Measurements from ENCODE around the gene RIT2.
"Not testable (repeated sequence)": the region's sequence is repeated elsewhere in the genome, so short reads cannot be mapped to it uniquely, and the experiment has no call there.

The RIT2 gene

DNA sequence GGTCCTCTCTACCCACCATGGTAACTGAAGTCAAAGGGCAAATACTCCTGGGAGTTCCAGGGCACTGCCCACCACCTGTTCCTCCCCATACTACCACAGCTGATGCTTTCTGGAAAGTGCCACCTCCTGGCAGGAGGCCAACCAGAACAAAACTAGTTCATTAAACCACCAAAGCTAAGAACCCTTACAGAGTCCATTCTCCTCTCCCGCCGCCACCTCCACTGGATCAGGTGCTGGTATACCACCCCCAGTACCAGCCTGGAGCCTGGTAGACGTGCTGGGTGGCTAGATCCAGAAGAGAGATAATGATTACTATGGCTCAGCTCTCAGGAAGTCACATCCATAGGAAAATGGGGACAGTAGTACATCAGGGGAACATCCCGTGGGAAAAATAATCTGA is 300.9 kb downstream of the RIT2 start:
- no peak for DNase-seq

DNA sequence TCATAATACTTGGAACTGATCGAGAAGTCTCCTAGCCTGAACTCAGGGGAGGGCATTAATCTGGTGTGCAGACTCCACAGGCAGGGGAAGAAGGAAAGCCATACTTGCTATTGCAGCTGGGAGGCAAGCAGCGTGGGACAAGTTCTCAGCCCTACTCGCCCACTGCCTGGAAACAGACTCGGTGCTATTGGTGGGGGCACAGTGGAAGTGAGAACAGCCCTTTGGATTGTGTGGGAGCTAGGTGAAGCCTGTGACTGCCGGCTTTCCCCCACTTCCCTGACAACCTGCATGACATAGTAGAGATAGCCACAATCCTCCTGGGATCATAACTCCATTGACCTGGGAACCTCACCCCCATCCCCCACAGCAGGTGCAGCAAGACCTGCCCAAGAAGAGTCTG is 301.3 kb downstream of the RIT2 start:
- no peak for DNase-seq

DNA sequence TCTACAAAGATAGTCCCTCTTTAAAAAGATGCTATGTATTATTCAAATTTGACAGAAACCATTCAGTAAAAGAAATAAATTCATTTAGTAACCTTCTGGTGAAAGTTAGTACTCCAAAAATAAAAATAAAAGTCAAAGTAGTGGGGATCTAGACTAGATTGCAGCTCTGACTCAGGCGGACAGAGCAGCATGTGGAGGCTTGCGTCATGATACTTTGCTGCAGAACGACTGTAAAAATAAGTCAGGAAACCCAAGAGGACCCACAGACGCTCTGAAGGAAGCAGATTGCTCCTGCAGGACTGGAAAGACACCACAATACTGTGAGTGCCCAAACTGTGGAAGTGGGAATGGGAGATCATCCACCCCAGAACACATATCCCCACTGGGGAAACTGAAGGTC is 301.9 kb downstream of the RIT2 start:
- DNase-seq = no peak

DNA sequence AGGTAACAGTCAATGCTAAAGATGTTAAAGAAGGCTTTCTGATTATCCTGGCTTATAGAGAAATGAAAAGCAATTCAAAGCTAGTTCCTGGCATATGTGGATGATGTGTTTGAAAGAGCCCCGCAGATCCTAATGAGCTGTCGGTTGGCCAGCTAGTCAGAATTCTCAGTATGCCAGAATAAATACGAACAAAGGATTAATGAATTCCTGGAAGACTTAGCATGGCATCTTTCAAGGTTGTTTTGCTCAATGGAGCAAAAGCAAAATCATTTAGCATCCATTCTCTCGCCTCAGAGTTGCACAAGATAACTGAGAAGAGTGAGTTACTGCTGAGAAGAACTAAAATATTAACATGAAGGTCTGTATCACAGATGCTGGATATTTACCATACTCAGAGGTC is 307.6 kb downstream of the RIT2 start:
- no peak for DNase-seq

DNA sequence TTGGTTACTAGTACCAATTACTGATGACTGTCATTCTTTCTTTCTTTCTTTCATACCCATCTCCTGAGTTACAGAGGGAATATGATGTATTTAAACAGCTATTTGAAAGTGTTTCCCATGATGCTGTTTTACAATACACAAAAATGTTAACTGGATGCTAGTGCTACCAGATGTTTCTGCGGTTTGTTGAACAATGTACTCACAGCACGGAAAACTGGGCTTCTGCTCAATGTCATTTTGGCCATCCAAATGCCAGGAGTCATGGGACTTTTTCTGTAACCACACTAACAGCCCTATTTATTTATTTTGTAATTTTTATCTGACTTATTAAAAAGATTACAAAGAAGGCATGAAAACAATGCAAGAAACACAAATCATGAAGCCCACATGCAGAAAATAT is 313.8 kb downstream of the RIT2 start:
- DNase-seq = no peak

DNA sequence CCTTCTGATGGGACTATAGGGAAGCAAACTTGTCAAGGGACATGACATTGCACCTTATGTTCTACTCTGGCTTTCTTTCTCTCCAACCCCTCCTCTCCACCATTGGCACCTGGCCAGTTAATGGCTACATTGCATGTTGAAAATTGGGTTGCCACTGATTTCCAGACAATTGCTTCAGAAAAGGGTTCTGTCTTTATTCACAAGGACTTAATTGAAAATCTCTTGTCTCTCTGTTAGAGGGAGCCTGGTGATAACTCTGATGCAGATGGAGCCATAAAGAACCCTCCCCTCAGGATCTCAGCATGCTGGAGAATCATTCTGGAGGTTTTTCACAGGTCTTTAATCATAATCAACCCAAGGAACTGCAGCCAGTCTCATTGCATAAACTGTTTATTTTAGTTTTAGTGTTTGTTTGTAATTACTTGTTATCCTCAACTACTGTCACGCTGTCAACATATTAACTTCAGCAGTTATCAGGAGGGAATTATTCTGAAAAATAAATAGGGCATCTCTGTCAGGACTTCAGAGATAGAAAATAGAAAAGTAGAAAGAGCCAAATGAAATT is 316.8 kb downstream of the RIT2 start:
- no peak for DNase-seq

DNA sequence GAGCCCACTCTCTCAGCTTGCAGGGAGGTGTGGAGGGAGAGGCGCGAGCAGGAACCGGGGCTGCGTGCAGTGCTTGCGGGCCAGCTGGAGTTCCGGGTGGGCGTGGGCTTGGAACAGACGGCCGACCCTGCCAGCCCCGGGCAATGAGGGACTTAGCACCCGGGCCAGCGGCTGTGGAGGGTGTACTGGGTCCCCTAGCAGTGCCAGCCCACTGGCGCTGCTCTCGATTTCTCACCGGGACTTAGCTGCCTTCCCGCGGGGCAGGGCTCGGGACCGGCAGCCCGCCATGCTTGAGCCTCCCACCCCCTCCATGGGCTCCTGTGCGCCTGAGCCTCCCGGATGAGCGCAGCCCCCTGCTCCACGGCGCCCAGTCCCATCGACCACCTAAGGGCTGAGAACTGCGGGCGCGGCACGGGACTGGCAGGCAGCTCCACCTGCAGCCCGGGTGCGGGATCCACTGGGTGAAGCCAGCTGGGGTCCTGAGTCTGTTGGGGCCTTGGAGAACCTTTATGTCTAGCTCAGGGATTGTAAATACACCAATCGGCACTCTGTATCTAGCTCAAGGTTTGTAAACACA is 320.2 kb downstream of the RIT2 start:
- not testable (repeated sequence) for DNase-seq

DNA sequence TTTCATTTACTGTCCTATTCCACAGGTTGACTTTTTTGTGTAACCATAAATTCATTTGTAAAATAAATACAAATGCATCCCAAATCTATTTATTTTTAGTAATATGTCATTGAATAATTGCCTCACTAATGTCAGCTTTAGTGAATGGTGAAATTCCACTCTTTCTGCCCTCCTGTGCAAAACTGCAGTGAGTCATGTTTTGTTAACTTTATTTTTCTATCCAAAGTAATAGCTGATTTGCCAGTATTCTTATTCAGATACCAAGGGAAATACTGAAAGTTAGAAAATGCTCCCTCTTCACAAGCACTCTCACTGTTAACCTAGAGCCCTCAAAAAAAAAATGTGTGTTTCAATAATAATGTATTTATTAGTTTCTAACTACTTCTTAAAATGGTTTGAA is 322.8 kb downstream of the RIT2 start:
- DNase-seq = no peak

DNA sequence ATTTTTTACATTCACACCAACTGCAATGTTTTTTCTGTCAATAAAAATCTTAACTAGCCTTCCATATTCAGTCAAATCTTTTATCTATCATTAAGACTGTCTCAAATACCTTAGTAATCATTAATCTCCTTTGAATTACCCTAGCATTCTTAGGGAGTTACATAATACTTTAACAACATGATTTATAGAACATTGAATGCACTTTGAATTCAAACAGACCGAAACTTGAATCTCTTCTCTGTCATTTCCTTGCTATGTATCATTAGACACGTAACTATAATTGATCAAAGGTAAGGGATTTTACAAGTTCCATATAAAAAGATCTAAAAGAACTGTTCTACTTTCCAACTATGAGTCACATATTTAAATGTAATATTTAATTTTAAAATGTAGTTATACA is 330.9 kb downstream of the RIT2 start:
- DNase-seq = no peak

DNA sequence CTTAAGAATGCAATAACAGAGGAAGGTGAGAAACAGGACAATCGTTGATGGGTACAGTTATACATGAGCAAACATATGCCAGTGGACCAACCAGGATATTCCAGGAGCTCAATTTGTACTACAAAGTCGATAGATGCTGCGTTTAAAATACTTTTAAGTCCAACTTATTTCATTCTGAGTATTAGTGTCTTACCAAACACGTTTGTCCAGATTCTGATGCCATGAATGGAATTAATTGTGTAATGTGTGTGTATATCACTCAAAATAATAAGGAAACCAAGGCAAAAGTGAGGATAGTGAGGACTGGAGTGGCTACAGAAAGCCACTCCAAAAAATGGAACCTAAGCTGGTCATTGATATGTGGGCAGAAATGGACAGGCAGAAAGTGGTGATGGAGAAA is 332.6 kb downstream of the RIT2 start:
- DNase-seq = no peak

DNA sequence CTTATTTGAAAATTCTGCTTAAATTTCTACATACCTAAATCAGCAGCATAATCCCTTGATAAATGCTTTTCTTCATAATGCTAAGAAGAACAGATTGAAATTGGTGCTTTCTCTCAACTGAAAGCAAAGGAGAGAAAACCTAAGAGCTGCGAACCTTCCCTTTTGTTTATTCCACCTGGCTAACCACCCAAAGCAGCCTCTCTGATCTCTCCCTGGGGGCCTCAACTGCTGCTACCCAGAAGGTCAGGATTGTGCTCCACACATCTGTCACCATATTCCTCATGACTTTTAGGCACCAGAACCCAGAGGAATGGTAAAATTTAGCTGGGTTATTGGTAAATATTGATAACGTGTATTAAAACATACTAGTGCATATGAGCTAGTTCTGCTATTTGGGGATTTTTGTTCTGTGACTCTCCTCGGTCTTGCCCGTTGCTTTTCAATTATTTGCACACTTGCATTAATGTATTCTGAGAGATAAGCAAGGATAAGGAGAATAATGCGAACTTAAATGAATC is 334.1 kb downstream of the RIT2 start:
- no peak for DNase-seq

DNA sequence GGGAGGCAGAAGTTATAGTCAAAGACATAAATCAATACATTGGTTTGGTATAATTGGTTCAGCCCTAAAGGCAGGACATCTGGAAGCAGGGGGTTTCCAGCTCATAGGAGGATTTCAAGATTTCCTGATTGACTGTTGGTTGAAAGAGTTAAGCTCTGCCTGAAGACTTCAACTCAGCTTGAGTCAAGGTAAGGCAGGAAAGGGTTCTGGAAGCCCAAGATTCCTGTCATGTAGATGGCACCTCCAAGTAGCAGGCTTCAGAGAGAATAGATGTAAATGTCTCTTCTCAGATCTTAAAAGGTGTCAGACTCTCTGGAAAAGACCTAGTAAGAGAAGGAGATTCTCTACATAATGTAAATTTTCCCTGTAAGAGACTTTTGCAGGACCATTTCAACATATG is 335.3 kb downstream of the RIT2 start:
- no peak for DNase-seq

DNA sequence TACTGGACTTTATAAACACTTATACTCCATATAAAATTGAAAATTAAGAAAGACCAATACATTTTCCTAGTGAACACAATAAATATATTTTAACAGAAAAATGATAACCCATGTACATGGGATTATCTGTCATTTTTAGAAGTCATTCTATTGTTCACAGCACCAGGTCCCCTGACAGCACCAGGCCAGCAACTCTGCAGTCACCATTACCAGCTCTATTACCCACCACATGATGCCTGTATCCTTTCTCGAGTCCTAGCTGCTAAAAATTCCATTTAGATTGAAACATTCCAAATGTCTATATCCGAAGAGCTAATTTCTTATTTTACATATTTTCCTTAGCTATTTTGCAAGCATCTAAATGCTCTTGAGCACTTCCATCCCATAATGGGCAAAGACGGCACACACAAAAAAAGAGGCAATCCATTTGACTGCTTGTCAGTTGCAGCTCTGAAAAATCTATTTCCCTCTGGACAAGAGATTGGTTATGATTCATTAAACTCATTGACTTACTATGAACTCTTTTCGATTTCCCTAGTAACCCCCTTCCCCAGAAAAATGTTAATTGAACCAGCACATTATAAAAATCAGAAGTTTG is 336.9 kb downstream of the RIT2 start:
- no peak for DNase-seq

DNA sequence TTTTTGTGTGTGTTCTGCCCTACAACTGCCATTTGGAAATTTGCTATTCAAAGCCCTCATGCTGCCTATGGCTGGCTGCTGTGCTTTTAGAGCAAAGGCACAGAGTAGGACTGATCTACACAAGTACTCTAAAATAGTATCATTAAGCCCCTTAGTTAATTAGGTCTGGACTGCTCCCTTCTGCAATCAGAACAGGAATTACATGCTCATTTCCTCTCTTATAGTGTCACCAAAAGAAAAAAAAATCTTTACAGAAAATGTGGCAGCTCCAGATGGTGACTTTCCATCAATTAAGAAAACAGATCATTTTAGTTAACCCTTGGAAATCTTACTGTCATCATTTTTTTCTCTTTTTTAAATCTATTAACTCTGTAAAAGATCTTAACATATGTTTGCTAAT is 337.5 kb downstream of the RIT2 start:
- no peak for DNase-seq

DNA sequence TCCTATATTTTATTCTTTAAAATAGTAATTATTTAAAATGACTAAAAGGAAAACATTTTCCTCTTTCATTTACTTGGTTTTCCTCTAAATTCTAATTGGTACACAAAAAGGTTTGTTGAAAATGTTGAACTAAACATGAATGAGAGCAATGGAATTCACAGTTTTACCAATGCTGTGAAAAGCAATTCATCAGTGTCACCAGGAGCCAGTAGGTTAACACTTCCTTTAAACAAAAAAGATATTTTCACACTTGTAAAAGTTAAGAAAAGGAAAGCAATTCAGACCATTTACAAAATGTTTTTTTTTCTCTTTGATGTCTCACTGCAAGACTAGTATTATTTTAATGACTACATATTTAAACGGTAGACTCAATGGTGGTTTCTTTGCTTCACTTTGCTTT is 341.6 kb downstream of the RIT2 start:
- no peak for DNase-seq

DNA sequence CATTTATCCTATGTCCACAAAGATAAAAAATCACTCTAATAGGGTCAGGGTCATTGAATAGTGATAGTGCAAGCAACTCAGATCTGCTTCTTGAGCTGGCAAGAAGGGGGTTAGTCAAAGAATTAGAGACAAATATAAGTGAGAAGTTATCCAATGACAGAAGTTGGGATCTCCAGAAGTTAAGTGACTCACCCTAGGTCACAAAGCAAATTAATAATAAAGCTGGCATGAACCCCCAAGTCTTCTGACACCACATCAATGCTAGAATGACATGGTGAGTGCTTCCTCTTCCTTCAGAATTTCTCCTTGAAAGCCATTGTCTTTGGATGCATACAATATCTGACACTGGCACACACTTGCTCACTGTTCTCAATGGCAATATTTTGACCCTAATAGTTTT is 343.5 kb downstream of the RIT2 start:
- no peak for DNase-seq

DNA sequence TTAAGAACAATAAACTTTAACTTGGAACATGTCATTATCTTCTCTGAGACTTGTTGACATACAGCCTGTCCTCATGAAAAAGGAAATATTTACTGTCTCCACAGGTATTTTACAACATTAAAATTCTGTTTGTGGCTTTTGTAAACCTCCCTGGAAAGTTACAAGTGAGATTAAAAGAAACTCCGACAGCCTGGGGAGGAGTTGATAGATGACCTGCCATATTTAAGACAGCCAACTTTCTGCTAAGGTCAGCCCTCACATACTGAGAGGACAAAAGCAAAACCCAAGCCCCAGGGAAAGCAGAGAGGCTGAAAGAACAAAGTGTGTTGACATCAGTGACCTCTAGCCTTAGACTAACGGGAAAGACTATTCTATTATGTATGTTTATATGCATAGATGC is 350.2 kb downstream of the RIT2 start:
- no peak for DNase-seq

DNA sequence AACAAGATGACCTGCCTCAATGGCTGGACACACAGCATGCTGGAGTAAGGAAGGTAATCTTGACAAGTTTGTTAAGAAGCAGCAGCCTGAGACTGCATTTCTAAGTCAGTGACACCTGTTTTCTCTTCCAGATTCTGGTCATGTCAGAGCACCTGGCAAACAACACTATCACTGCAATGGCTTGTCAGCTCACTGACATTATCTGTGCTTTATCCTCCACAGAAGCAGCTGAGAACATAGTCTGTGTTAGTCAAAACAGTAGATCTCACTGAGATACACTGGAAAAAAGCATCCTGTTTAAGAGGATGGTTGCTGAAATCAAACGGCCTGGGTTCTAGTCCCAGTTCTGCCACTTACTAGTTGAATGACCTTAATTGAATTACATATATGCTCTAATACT is 355.2 kb downstream of the RIT2 start:
- no peak for DNase-seq

DNA sequence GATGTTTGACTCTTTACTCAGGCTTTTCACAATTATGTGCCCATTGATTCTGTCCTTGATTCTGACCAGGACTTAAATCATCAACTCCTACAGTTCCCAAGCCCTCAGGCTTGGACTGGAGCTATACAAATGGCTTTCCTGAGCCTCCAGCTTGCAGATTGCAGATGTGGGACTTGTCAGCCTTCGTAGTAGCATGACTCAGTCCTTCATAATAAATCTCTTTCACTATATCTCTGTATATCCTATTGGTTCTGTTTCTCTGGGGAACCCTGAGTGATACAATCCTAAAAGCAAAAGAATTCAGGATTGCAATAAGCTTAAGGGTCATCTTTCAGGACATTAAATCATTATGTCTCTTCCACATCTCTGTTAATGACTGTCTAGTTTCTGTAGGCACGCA is 356.6 kb downstream of the RIT2 start:
- no peak for DNase-seq

DNA sequence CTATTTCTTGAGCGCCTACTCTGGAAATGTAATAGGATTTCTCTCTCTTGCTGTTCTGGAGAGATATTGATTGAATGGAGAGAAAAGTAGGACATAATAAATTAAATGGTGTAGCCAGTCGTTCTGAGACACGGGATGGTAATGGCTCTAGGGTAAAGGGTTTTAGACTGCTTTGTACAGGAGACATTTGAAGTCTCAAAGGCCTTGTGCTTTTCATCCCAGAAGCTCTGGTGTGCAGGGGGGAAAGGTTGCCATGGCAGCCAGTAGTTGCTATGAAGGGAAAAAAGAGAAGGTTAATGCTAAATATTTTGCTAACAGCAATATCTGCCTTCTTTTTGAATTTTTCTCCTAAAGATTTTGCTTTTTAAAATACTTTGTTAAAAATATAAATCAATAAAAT is 359.3 kb downstream of the RIT2 start:
- DNase-seq = no peak

DNA sequence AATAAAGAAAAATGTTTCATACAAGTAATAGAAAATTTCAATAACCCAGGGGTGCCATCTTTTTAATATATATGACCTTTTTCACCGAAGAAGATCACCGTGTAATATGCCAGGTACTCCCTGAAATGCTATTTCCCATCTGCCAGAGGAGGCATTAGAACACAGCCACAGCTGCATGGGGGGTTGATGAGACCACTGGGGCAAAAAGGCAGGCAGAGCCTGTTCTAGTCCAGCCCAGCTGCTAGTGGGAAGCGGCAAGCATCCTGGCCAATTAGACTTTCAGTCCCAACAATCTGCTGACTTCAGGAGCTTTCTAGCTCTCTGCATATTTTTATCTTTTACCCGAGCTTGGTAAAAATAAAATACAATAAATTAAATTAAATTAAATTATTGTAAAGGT is 362.6 kb downstream of the RIT2 start:
- DNase-seq = no peak

DNA sequence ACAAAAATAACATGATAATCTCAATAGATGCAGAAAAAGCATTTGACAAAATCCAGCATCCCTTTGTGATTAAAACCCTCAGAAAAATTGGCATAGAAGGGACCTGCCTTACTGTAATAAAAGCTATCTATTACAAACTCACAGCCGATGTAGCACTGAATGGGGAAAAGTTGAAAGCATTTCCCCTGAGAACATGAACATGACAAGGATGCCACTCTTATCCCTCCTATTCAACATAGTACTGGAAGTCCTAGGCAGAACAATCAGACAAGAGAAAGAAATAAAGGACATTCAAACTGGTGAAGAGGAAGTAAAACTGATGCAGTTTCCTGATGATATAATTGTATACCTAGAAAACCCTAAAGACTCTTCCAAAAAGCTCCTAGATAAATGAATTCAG is 368.7 kb downstream of the RIT2 start:
- DNase-seq = no peak

DNA sequence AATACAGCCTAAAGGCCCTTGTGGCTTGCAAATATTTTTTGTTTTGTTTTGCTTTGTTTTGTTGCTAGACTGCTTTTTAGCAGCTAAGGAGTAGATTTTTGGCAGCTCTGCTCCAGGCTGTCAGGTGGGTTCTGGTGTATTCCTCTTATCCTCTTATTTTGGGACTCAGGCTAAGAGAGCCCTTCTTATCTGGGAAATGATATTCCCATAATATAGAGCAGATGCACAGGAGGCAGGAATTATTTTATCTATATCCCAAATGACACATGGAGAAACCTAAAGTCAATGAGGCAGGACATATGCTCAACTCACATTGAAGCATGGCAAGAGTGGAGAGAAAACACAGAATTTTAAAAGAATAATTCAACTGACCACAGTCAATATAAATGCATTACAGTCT is 369.6 kb downstream of the RIT2 start:
- no peak for DNase-seq

DNA sequence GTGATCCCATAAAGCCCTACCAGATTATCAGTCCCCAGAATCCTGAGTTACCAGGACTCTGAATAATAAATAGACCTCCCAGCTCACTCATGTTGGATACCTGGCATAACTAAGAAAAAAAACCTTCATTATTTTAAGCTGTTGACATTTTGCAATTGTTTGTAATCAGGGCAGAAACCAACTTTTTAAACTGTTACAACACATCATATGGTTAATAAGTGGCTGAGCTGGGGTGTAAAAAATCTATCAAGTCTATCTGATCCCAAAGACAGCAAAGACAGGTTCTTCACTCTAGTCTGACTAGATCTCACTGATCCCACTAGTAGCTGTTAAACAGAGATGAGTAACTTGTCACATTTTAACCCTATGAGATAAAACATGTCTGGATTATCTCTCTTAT is 370.3 kb downstream of the RIT2 start:
- DNase-seq = no peak

Data from NCI-H2107 (cell line).